LNCaP clone FGC (cell line): ENCODE measurements around the gene PLEKHA1.

Experiments used
- DNase-seq: peaks from one replicate; pipeline ENCODE4 v3.0.0-alpha.2; 2011; ENCODE audit warnings: low read depth
- H3K4me3 ChIP-seq: 2 replicates; pipeline ENCODE4 v1.5.1; 2011; ENCODE audit warnings: mild to moderate bottlenecking, low read depth, low read length, control low read depth
- CTCF ChIP-seq: IDR thresholded peaks from 2 replicates; pipeline ENCODE4 v1.5.1; 2012; ENCODE audit warnings: mild to moderate bottlenecking; ENCODE audit not compliant: control insufficient read depth, insufficient read depth; ENCODE audit errors: extremely low read depth

The PLEKHA1 gene

GRCh38 chr10:122352817-122353525 is 21.5 kb upstream of the PLEKHA1 start:
- H3K4me3 ChIP-seq, result no peak overlapping the region
- TF ChIP-seq CTCF, result no peak
- DNase-seq, result no peak

- no peak overlapping the region for H3K4me3 ChIP-seq
- DNase-seq, result no peak
- TF ChIP-seq CTCF, result no peak
Measured at GRCh38 chr10:122354383-122354782, 20.1 kb upstream of the PLEKHA1 start.

- no peak overlapping the region for H3K4me3 ChIP-seq
- no peak for DNase-seq
- no peak for TF ChIP-seq CTCF
Measured at GRCh38 chr10:122357685-122358084, 16.8 kb upstream of the PLEKHA1 start.

- DNase-seq, result no peak
- H3K4me3 ChIP-seq, result no peak overlapping the region
- no peak for TF ChIP-seq CTCF
Measured at GRCh38 chr10:122359621-122360020, 14.9 kb upstream of the PLEKHA1 start.

- DNase-seq, result no peak
- H3K4me3 ChIP-seq, result no peak overlapping the region
Measured at GRCh38 chr10:122361046-122361445, 13.5 kb upstream of the PLEKHA1 start.

GRCh38 chr10:122362031-122362592 is 12.4 kb upstream of the PLEKHA1 start:
- TF ChIP-seq CTCF, result no peak
- no peak overlapping the region for H3K4me3 ChIP-seq
- DNase-seq, result no peak

More at GRCh38 chr10:122361046-122361445, 13.5 kb upstream of the PLEKHA1 start:
- TF ChIP-seq CTCF, result no peak

GRCh38 chr10:122362621-122363020 is 11.9 kb upstream of the PLEKHA1 start:
- DNase-seq, result no peak
- H3K4me3 ChIP-seq, result no peak overlapping the region
- no peak for TF ChIP-seq CTCF
